Tibial nerve (tissue), 3 donors: ENCODE data around the gene RREB1.

Experiments used
- CTCF ChIP-seq, 5 experiments: fragments of 200-600 bp in 3 of 5; fragments of 450-650 bp in 2 of 5; sonication (generic) in 3 of 5; IDR thresholded peaks; one replicate each; pipeline ENCODE4 v1.5.1; 2016 to 2019; ENCODE audit warnings: antibody characterized with exemption in 5 of 5, mild to moderate bottlenecking in 3 of 5, moderate library complexity in 2 of 5
- POLR2A ChIP-seq, 2 donors: fragments of 450-650 bp; IDR thresholded peaks; one replicate each; pipeline ENCODE4 v1.6.1; 2017; ENCODE audit warnings: antibody characterized with exemption in 2 of 2, mild to moderate bottlenecking in 2 of 2, moderate library complexity in 2 of 2

- TF ChIP-seq CTCF (IDR thresholded peaks at IDR 0.05) (no peak), POLR2A (IDR thresholded peaks at IDR 0.05) (no peak)
These were observed 46.0 kb downstream of the RREB1 start for GRCh38 chr6:7153789-7154188.
